Measurements from ENCODE around the gene GPR78.

The GPR78 gene

DNA sequence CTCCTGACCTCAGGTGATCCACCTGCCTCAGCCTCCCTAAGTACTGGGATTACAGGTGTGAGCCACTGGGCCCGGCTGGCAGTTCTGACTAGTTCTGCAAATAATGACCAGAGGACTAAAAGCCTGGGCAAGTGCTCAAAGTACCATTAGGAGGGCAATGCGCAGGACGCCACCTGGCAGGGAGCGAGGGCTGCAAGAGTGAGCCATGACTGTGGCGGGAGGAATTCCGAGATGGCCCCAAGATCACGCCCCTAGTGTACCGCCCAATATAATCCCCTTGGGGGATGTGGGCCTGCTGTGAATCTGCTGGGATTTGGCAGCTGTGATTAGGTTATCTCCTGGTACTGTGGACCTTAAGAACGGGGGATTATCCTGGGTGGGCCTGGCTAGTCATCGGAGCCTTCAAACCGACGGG, 26.2 kb upstream of the GPR78 start:
- ChIA-PET CTCF (no interaction called here), POLR2A (no interaction called here)
- DNase-seq (ENCODE audit: low read depth, low spot score), result no peak
- TF ChIP-seq, protein P1, sequence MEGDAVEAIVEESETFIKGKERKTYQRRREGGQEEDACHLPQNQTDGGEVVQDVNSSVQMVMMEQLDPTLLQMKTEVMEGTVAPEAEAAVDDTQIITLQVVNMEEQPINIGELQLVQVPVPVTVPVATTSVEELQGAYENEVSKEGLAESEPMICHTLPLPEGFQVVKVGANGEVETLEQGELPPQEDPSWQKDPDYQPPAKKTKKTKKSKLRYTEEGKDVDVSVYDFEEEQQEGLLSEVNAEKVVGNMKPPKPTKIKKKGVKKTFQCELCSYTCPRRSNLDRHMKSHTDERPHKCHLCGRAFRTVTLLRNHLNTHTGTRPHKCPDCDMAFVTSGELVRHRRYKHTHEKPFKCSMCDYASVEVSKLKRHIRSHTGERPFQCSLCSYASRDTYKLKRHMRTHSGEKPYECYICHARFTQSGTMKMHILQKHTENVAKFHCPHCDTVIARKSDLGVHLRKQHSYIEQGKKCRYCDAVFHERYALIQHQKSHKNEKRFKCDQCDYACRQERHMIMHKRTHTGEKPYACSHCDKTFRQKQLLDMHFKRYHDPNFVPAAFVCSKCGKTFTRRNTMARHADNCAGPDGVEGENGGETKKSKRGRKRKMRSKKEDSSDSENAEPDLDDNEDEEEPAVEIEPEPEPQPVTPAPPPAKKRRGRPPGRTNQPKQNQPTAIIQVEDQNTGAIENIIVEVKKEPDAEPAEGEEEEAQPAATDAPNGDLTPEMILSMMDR (IDR thresholded peaks at IDR 0.05; ENCODE audit: insufficient read depth, low read length, missing control alignments), result no peak
- H3K4me3 ChIP-seq (ENCODE audit: low read depth, low read length), result no peak overlapping the region

DNA sequence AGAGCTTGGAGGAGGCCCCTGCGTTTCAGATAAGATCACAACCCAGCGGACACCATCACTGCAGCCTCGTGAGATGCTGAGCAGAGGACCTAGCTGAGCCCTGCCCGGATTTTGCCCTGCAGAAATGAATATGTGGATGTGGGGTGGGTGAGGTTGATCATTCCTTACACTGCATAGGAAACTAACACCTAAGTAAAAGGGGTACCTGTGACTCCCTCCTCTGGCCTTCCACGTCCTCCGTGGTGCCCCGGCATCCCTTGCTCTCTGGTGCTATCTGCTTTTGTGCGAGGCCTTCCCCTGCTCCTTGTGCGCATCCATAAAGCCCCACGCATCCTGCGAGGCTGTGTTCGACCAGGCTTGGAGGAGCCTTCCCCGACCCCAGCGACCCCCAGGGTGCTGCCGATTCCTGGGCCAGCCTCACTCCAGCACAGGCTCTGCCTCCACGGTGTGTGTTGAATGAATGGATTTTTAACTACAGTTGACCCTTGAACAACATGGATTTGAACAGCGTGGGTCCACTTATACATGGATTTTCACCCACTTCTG, 25.6 kb upstream of the GPR78 start:
- TF ChIP-seq, protein P1 (IDR thresholded peaks at IDR 0.05; ENCODE audit: insufficient read depth, low read length, missing control alignments), result no peak
- POLR2A ChIA-PET, result no interaction called here
- DNase-seq (ENCODE audit: low read depth, low spot score), result no peak
- CTCF ChIA-PET, result no interaction called here
- no peak overlapping the region for H3K4me3 ChIP-seq (ENCODE audit: low read depth, low read length)

DNA sequence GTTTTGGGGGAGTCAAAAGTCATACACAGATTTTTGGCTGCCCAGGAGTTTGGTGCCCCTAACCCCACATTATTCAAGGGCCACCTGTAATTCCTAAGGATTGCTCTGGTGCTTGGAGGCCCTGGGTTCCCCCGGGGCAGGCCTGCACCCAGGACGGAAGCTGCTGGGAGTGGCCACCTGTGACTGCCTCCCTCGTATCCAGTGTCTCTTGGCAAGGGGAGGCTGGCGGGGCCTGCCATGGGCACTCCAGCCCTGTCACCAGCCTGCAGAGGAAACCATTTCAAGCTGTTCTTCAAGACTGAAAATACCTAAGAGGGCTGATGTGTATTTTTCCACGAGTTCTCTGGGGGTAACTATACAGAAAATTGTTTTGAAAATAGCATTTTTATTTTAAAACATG, 24.5 kb upstream of the GPR78 start:
- ChIA-PET CTCF (interaction anchor here (1.2 to 1.3 kb wide), 2 partner anchors 10 to 87 kb away, joined by 3 to 4 read pairs; no protein-coding TSS in a partner anchor), POLR2A (no interaction called here)
- DNase-seq (ENCODE audit: low read depth, low spot score), result no peak
- TF ChIP-seq, protein P1 (IDR thresholded peaks at IDR 0.05; ENCODE audit: insufficient read depth, low read length, missing control alignments), result no peak
- no peak overlapping the region for H3K4me3 ChIP-seq (ENCODE audit: low read depth, low read length)

DNA sequence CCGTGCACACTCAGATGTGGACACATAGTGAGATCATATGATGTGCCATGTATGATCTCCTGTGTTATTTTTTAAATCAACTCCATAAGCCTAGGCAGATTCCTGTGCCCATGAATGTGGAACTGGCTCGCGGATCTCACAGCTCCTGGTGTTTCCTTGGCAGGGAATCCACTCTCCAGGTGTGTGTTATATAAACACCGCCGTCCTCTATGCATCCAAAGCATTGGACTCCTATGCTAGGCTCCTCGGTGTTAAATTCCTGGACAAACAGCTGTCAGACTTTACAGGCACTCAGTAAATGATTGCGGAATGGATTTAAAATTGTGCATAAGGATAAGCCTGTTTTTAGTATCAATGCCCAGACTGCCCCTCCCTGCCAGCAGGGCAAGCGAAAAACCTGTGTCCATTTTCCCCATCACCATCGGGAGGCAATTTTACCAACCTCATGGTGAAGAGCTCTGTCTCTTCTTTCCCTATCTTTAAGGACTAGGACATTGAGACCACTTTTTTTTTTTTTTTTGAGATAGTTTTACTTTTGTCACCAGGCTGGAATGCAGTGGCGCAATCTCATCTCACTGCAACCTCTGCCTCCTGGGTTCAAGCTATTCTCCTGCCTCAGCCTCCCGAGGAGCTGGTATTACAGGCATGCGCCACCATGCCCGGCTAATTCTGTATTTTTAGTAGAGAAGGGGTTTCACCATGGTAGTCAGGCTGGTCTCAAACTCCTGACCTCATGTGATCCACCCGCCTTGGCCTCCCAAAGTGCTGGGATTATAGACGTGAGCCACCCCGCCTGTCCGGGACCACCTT, 23.6 kb upstream of the GPR78 start:
- ChIA-PET CTCF (interaction anchor here (1.0 to 1.3 kb wide), 3 partner anchors 11 to 88 kb away, joined by 3 to 4 read pairs (median 3); no protein-coding TSS in a partner anchor), POLR2A (interaction anchor here (0.6 to 1.1 kb wide), 2 partner anchors 52 to 128 kb away, joined by 3 to 4 read pairs; no protein-coding TSS in a partner anchor)
- no peak for DNase-seq (ENCODE audit: low read depth, low spot score)

DNA sequence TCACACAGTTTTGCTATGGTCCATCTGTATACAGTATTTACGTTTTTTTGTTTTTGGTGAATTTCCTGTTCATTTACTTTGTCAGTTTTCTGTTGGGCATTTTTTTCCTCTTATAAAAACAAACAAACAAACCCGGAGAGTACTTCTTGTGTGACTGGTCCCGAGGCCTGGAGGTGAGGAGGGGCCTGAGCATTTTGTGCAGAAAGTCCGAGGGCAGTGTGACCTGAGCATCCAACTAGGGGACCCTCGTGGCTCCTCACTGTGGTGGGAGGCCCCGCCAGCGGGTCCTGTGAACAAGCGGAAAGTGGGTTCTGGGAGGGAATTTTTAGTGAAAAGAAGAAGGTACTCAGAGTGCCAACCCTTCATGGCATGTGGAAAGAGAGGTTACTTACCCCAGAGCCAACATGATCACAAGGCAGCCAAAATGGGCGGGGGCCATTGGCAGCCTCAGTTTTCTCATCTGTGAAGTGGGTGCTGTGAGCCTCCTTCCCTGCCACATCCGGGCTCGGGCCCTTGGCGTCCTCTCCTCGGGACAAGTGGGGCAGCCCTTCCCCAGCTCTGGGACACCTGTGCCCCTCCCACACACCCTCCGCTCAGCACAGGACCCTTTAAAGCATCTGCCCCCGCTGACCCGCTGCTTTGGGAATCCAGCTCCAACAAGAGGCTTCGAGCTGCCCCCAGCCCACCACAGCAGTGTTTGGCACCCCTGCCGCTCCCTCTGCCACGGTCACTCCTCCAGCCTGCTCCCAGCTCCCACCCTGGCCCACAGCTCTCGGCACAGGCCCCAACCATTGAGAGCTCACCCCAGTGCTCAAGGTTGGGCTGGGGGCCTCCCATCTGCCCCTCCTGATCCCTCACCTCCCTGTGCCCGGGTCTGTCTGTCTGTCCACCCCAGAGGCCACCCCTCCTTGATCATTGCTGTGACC, 22.8 kb upstream of the GPR78 start:
- DNase-seq (ENCODE audit: low read depth, low spot score), result no peak
- TF ChIP-seq, protein P1 (IDR thresholded peaks at IDR 0.05; ENCODE audit: insufficient read depth, low read length, missing control alignments), result no peak
- ChIA-PET CTCF (interaction anchor here (0.7 to 1.3 kb wide), 3 partner anchors 10 to 12 kb away, joined by 3 read pairs; no protein-coding TSS in a partner anchor), POLR2A (interaction anchor here (1.1 kb wide), 1 partner anchor 129 kb away, joined by 4 read pairs; no protein-coding TSS in a partner anchor)
- H3K4me3 ChIP-seq (ENCODE audit: low read depth, low read length), result no peak overlapping the region

More for the DNA sequence above, 23.6 kb upstream of the GPR78 start:
- TF ChIP-seq, protein P1 (IDR thresholded peaks at IDR 0.05; ENCODE audit: insufficient read depth, low read length, missing control alignments), result no peak
- no peak overlapping the region for H3K4me3 ChIP-seq (ENCODE audit: low read depth, low read length)

All from AG04449 (cell line).